ENCODE results near the gene SLC19A2. TPM values are rescaled to one million over a fixed set of nuclear protein-coding genes. Genes with fewer than 3 reads are reported as not detected.

The SLC19A2 gene
- total RNA-seq, 1 experiment from 2014 or later: 10.1 TPM

GRCh38 chr1:169461390-169462000 lies 24.2 kb downstream of the SLC19A2 start:
- CTCF ChIA-PET: no interaction called here
- BruUV-seq (replicated peaks): no TSS peak

More at GRCh38 chr1:169461390-169462000, 24.2 kb downstream of the SLC19A2 start:
- no peak overlapping the region for H3K27ac ChIP-seq (ENCODE audit: low read depth, low read length)
- no peaks in the 10 kb centered on the region for H4K20me1 ChIP-seq (ENCODE audit: insufficient read depth)
- H3K4me3 ChIP-seq (replicated peaks in 1 of 2; ENCODE audit: low read depth in 1 of 2, low read length in 2 of 2): no peak overlapping the region
- no peaks in the 10 kb centered on the region for H3K9me3 ChIP-seq (ENCODE audit: control insufficient read depth in 1 of 2, insufficient read depth in 1 of 2, low read depth in 1 of 2, low read length in 2 of 2)
- TF ChIP-seq EZH2phosphoT487 (IDR thresholded peaks at IDR 0.05; ENCODE audit: borderline replicate concordance) (no peak), POLR2A (IDR thresholded peaks at IDR 0.05; ENCODE audit: borderline replicate concordance, extremely low read depth, insufficient read depth, insufficient read length) (no peak), SRF (IDR thresholded peaks at IDR 0.05; ENCODE audit: low read depth) (no peak), CBX3 (IDR thresholded peaks at IDR 0.05; ENCODE audit: low read depth) (no peak), YY1 (IDR thresholded peaks at IDR 0.05; ENCODE audit: extremely low read depth, insufficient replicate concordance, low read depth, low read length) (no peak), CTCF (IDR thresholded peaks at IDR 0.05 in 2 of 3, conservative IDR thresholded peaks at IDR 0.05 in 1 of 3; ENCODE audit: borderline replicate concordance in 1 of 3, insufficient read depth in 1 of 3, low read depth in 2 of 3, low read length in 2 of 3) (no peak)
- ChIA-PET POLR2A (no interaction called here), RAD21 (ENCODE audit: low non-redundant PET in 1 of 2, low total read pairs in 2 of 2, uncharacterized antibody in 2 of 2, unreplicated experiment in 2 of 2) (no interaction called here)
- no peak overlapping the region for H2AFZ ChIP-seq (ENCODE audit: low read depth, low read length, poor library complexity, severe bottlenecking)
- ATAC-seq (no peak), DNase-seq (ENCODE audit: low read depth, low spot score) (no peak)
- H3K27me3 ChIP-seq (ENCODE audit: insufficient read depth, low read length): no peaks in the 10 kb centered on the region
- H3K9ac ChIP-seq (ENCODE audit: low read length): no peak overlapping the region
- no peak overlapping the region for H3K4me2 ChIP-seq (ENCODE audit: low read length)
- no peaks in the 10 kb centered on the region for H3K4me1 ChIP-seq (ENCODE audit: control insufficient read depth in 1 of 2, insufficient read depth in 2 of 2, low read length in 2 of 2)
- H3K9me2 ChIP-seq (ENCODE audit: insufficient read depth): no peaks in the 10 kb centered on the region
- no peaks in the 10 kb centered on the region for H3K79me2 ChIP-seq (ENCODE audit: insufficient read depth, low read length)
- peaks cover 0 to 3% of the 10 kb centered on the region in 2 experiments; a peak in 1 of 4 replicates for H3K36me3 ChIP-seq (ENCODE audit: control insufficient read depth in 1 of 2, insufficient read depth in 2 of 2, low read length in 2 of 2)
- intact Hi-C loops (cut with micrococcal nuclease): loop anchor here (10.0 kb wide), 1 partner anchor 857 kb away; no protein-coding TSS in a partner anchor
